Mononuclear cell (primary cell): ENCODE measurements around the gene SERPINB12. TPM values are rescaled to one million over a fixed set of nuclear protein-coding genes. Genes with fewer than 3 reads are reported as not detected.

ENCODE experiments used
- H3K27me3 ChIP-seq: 2 replicates; pipeline ENCODE4 v1.6.0; 2011; ENCODE audit warnings: low read length, control low read depth; ENCODE audit not compliant: insufficient read depth
- H3K4me1 ChIP-seq: 2 replicates; pipeline ENCODE4 v1.5.1; 2011; ENCODE audit warnings: mild to moderate bottlenecking, low read length, control low read depth; ENCODE audit not compliant: insufficient read depth
- H3K4me3 ChIP-seq: 2 replicates; pipeline ENCODE4 v1.5.1; 2011; ENCODE audit warnings: mild to moderate bottlenecking, low read length, moderate library complexity
- H3K9me3 ChIP-seq: 2 replicates; pipeline ENCODE4 v1.5.1; 2011; ENCODE audit warnings: low read depth, mild to moderate bottlenecking, control low read depth, low read length
- total RNA-seq: library from RNA; depleted of rRNA; stranded (reverse); fragments of >200 nt; gene quantifications from one replicate; pipeline ENCODE4 v1.2.3, GENCODE V29; 2012

The SERPINB12 gene
- total RNA-seq, 1 donor = not detected

GRCh38 chr18:63604791-63605567, 62.8 kb downstream of the SERPINB12 start:
- Histone ChIP-seq H3K27me3 (no peaks in the 10 kb centered on the region), H3K9me3 (no peaks in the 10 kb centered on the region), H3K4me3 (no peak overlapping the region), H3K4me1 (peaks cover 3% of the 10 kb centered on the region)

DNA sequence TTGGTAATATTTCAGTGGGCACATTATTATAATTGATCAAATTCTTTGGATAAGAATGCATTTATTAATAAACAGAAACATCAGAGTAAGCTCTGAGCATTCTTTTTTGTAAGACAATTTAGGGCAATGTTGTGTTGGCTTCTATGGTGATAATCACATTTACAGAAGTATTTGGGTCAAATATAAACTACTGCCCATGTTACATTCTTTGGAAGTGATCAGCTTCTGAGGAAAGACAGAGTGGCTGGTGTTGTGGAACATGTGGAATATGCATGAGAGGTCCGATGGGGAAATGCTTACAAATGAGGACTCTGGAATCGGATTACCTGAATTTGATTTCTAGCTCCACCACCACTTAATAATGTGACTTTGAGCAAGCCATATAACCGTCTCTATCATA, 64.4 kb downstream of the SERPINB12 start:
- H3K9me3 ChIP-seq = no peaks in the 10 kb centered on the region
- H3K4me3 ChIP-seq = no peak overlapping the region
- H3K4me1 ChIP-seq = peaks cover 3% of the 10 kb centered on the region
- H3K27me3 ChIP-seq = no peaks in the 10 kb centered on the region

- Histone ChIP-seq H3K9me3 (no peaks in the 10 kb centered on the region), H3K27me3 (no peaks in the 10 kb centered on the region), H3K4me1 (no peaks in the 10 kb centered on the region), H3K4me3 (no peak overlapping the region)
Observed at GRCh38 chr18:63613420-63613819, 71.3 kb downstream of the SERPINB12 start.

GRCh38 chr18:63617049-63617914, 75.1 kb downstream of the SERPINB12 start:
- Histone ChIP-seq H3K27me3 (no peaks in the 10 kb centered on the region), H3K4me1 (no peaks in the 10 kb centered on the region), H3K9me3 (no peaks in the 10 kb centered on the region), H3K4me3 (no peak overlapping the region)

GRCh38 chr18:63617915-63618234, 75.7 kb downstream of the SERPINB12 start:
- H3K4me1 ChIP-seq = no peaks in the 10 kb centered on the region
- no peaks in the 10 kb centered on the region for H3K27me3 ChIP-seq
- H3K4me3 ChIP-seq = no peak overlapping the region
- no peaks in the 10 kb centered on the region for H3K9me3 ChIP-seq

Other genes with a start within 250 kb of the SERPINB12 start
- 78.2 TPM for gene BCL2, start 222.6 kb upstream of the SERPINB12 start, total RNA-seq
- 16.9 TPM for gene KDSR, start 175.2 kb upstream of the SERPINB12 start, total RNA-seq
- 40.8 TPM for gene VPS4B, start 119.9 kb upstream of the SERPINB12 start, total RNA-seq
- gene SERPINB5, start 65.4 kb upstream of the SERPINB12 start, total RNA-seq = not detected
- gene SERPINB13, start 45.0 kb downstream of the SERPINB12 start, total RNA-seq = not detected
- not detected for gene SERPINB4, start 101.9 kb downstream of the SERPINB12 start, total RNA-seq
- gene SERPINB3, start 119.5 kb downstream of the SERPINB12 start, total RNA-seq = not detected
- gene SERPINB11, start 160.6 kb downstream of the SERPINB12 start, total RNA-seq = not detected
- not detected for gene SERPINB7, start 233.0 kb downstream of the SERPINB12 start, total RNA-seq